Mesenteric fat pad (tissue), 1 donor: Measurements from ENCODE around the gene PLIN4. TPM values are rescaled to one million over a fixed set of nuclear protein-coding genes. Genes with fewer than 3 reads are reported as not detected.
"Not testable (repeated sequence)": the region's sequence is repeated elsewhere in the genome, so short reads cannot be mapped to it uniquely, and the experiment has no call there.

Experiments
- DNase-seq: peaks from one replicate; pipeline ENCODE4 v3.0.0-alpha.2; 2020; ENCODE audit warnings: low spot score
- long read RNA-seq: library from polyadenylated mRNA; unstranded; transcript quantifications from one replicate; pipeline ENCODE4 v2.0.0, GENCODE V29; 2020
- total RNA-seq: library from RNA; stranded (reverse); fragmentation: NEBNext Ultra II Directional; extraction: Animal tissue kit (Norgen Biotek cat#: 25700); gene quantifications from one replicate; pipeline ENCODE4 v1.2.1, GENCODE V29; 2021
- donor health status: DM: yes; HTN: yes; CAD: no.

PLIN4 gene
- total RNA-seq, result 2,078 TPM
- long read RNA-seq, full-length matches to known transcripts, result 1 of 2,465 reads
- long read RNA-seq, partial matches to known transcripts, result 611 of 2,465 reads
- long read RNA-seq, other reads (novel, unspliced or antisense), result 1,853 of 2,465 reads

- no peak for DNase-seq
These were observed at the start of gene PLIN4 for GRCh38 chr19:4518345-4519171. Gene PLIN4 (minus strand): TSS chr19:4518486. CDS start chr19:4518272, 214 bp downstream.

GRCh38 chr19:4567584-4568071, 49.3 kb upstream of the PLIN4 start:
- DNase-seq, result no peak

- no peak for DNase-seq
These were observed 48.2 kb upstream of the PLIN4 start for GRCh38 chr19:4566402-4567051.

GRCh38 chr19:4563562-4563961, 45.3 kb upstream of the PLIN4 start:
- DNase-seq, result not testable (repeated sequence)

- not testable (repeated sequence) for DNase-seq
These were observed 43.8 kb upstream of the PLIN4 start for GRCh38 chr19:4562085-4562484.

- no peak for DNase-seq
These were observed 41.3 kb upstream of the PLIN4 start, which contains the start of gene SEMA6B for GRCh38 chr19:4559569-4559968. Gene SEMA6B (minus strand): TSS chr19:4559684. CDS start chr19:4558457, 1,227 bp downstream.

GRCh38 chr19:4557971-4558941, 40.0 kb upstream of the PLIN4 start:
- DNase-seq, result no peak

GRCh38 chr19:4557144-4557970, 39.1 kb upstream of the PLIN4 start:
- no peak for DNase-seq

- DNase-seq, result no peak
These were observed 38.4 kb upstream of the PLIN4 start for GRCh38 chr19:4556597-4557127.

- no peak for DNase-seq
These were observed 37.6 kb upstream of the PLIN4 start for GRCh38 chr19:4555657-4556561.

GRCh38 chr19:4554717-4555116, 36.4 kb upstream of the PLIN4 start:
- DNase-seq, result no peak

- DNase-seq, result no peak
These were observed 35.5 kb upstream of the PLIN4 start for GRCh38 chr19:4553775-4554174.

GRCh38 chr19:4553092-4553695, 34.9 kb upstream of the PLIN4 start:
- no peak for DNase-seq

- DNase-seq, result no peak
These were observed 34.2 kb upstream of the PLIN4 start for GRCh38 chr19:4552525-4552819.

GRCh38 chr19:4550479-4551050, 32.3 kb upstream of the PLIN4 start:
- DNase-seq, result no peak

GRCh38 chr19:4550018-4550417, 31.7 kb upstream of the PLIN4 start:
- no peak for DNase-seq

- no peak for DNase-seq
These were observed 29.9 kb upstream of the PLIN4 start for GRCh38 chr19:4548238-4548584.
